ENCODE measurements around the gene MAPK1IP1L.
"Not testable (repeated sequence)": the region's sequence is repeated elsewhere in the genome, so short reads cannot be mapped to it uniquely, and the experiment has no call there.

MAPK1IP1L gene

DNA sequence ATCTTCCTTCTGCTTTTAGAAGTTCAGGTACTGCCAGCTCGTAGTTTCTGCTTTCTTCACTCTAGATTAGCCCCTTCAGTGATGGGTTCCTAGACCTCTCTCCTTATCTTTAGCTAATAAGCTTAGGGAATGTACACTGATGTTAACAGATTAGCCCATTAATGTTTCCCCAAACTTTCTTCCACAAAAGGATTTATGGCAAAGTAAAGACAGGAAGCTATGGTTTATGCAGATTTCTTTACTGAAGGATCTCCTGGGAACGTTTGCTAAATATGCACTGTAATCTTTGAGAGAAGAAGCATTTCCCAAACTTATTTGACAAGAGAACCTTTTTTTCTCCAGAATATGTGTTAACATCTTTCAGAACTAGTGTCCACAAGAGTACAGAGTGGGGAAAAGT, 20.3 kb upstream of the MAPK1IP1L start:
- no peak overlapping the region for H3K9ac ChIP-seq (ENCODE audit: low read length)
- H2AFZ ChIP-seq (ENCODE audit: low read length), result no peak overlapping the region
- no peak overlapping the region for H3K27ac ChIP-seq (ENCODE audit: low read length)
- H3K4me2 ChIP-seq (ENCODE audit: low read depth, low read length), result no peak overlapping the region
- H3K9me3 ChIP-seq (replicated peaks; ENCODE audit: insufficient read depth, low read length), result no peaks in the 10 kb centered on the region
- H3K9me2 ChIP-seq (replicated peaks; ENCODE audit: insufficient read depth, low read length), result no peaks in the 10 kb centered on the region
- no peaks in the 10 kb centered on the region for H4K20me1 ChIP-seq (ENCODE audit: insufficient read depth, low read length)
- no peak overlapping the region for H3K4me3 ChIP-seq (ENCODE audit: low read length)
- no peaks in the 10 kb centered on the region for H3K27me3 ChIP-seq (replicated peaks; ENCODE audit: insufficient read depth, low read length)
- H3F3A ChIP-seq (ENCODE audit: insufficient read depth, low read length), result no peaks in the 10 kb centered on the region
- H3K79me2 ChIP-seq (ENCODE audit: low read length), result peaks cover 52% of the 10 kb centered on the region
- no peak for DNase-seq
- peaks cover 7% of the 10 kb centered on the region; the same call in 1 of the 2 replicates for H3K4me1 ChIP-seq (ENCODE audit: low read length)
- no peaks in the 10 kb centered on the region for H3K36me3 ChIP-seq (replicated peaks; ENCODE audit: insufficient read depth, low read length)
- TF ChIP-seq, protein P1, sequence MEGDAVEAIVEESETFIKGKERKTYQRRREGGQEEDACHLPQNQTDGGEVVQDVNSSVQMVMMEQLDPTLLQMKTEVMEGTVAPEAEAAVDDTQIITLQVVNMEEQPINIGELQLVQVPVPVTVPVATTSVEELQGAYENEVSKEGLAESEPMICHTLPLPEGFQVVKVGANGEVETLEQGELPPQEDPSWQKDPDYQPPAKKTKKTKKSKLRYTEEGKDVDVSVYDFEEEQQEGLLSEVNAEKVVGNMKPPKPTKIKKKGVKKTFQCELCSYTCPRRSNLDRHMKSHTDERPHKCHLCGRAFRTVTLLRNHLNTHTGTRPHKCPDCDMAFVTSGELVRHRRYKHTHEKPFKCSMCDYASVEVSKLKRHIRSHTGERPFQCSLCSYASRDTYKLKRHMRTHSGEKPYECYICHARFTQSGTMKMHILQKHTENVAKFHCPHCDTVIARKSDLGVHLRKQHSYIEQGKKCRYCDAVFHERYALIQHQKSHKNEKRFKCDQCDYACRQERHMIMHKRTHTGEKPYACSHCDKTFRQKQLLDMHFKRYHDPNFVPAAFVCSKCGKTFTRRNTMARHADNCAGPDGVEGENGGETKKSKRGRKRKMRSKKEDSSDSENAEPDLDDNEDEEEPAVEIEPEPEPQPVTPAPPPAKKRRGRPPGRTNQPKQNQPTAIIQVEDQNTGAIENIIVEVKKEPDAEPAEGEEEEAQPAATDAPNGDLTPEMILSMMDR (IDR thresholded peaks at IDR 0.05; ENCODE audit: low read length), result no peak
- no peak for TF ChIP-seq EZH2 (optimal IDR thresholded peaks at IDR 0.05; ENCODE audit: low read depth, low read length)
- no peak for TF ChIP-seq EZH2phosphoT487 (IDR thresholded peaks at IDR 0.05; ENCODE audit: low read length)

DNA sequence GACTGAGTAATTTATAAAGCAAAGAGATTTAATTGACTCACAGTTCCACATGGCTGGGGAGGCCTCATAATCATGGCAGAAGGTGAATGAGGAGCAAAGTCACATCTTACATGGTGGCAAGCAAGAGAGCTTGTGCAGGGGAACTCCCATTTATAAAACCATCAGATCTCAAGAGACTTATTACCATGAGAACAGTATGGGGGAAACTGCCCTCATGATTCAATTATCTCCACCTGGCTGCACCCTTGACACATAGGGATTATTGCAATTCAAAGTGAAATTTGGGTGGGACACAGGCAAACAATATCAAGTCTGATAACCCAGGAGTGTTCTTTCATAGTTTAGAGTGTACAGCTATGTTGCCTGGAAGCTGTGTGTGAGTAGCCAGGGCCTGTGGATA, 13.5 kb upstream of the MAPK1IP1L start:
- H3K36me3 ChIP-seq (replicated peaks; ENCODE audit: insufficient read depth, low read length); H3K9ac ChIP-seq (ENCODE audit: low read length); H3K9me2 ChIP-seq (replicated peaks; ENCODE audit: insufficient read depth, low read length); H3K27me3 ChIP-seq (replicated peaks; ENCODE audit: insufficient read depth, low read length); H3K4me3 ChIP-seq (ENCODE audit: low read length); DNase-seq; H3K4me1 ChIP-seq (ENCODE audit: low read length); H3K27ac ChIP-seq (ENCODE audit: low read length); H3K4me2 ChIP-seq (ENCODE audit: low read depth, low read length); H4K20me1 ChIP-seq (ENCODE audit: insufficient read depth, low read length); H3K9me3 ChIP-seq (replicated peaks; ENCODE audit: insufficient read depth, low read length); H3F3A ChIP-seq (ENCODE audit: insufficient read depth, low read length); H3K79me2 ChIP-seq (ENCODE audit: low read length); H2AFZ ChIP-seq (ENCODE audit: low read length): not testable (repeated sequence)

DNA sequence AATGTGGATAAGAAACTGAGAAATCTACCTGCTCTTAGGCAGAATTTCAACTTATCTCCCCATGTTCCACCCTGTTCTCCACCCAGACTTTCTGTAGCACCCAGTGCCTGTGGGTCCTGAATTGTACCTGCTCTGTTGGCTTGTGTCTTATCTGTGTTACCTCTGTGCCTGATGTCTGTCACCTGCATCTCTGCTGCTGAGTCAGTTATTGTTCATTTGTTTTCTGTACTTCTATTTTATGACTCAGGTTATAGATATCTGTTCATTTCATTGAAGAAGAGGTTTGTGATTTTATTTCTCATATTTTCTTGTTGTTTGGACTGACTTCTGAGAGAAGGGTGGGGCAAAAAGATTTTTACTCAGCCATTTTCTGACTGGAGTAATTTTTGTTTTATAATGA, 12.7 kb upstream of the MAPK1IP1L start:
- H3K4me1 ChIP-seq (ENCODE audit: low read length), result no peaks in the 10 kb centered on the region
- no peaks in the 10 kb centered on the region for H3K9me2 ChIP-seq (replicated peaks; ENCODE audit: insufficient read depth, low read length)
- H3K9me3 ChIP-seq (replicated peaks; ENCODE audit: insufficient read depth, low read length), result no peaks in the 10 kb centered on the region
- no peaks in the 10 kb centered on the region for H3K36me3 ChIP-seq (replicated peaks; ENCODE audit: insufficient read depth, low read length)
- H3F3A ChIP-seq (ENCODE audit: insufficient read depth, low read length), result no peaks in the 10 kb centered on the region
- H3K79me2 ChIP-seq (ENCODE audit: low read length), result no peaks in the 10 kb centered on the region; the same call in 1 of the 2 replicates
- no peak overlapping the region for H3K27ac ChIP-seq (ENCODE audit: low read length)
- no peaks in the 10 kb centered on the region for H3K27me3 ChIP-seq (replicated peaks; ENCODE audit: insufficient read depth, low read length)
- H4K20me1 ChIP-seq (ENCODE audit: insufficient read depth, low read length), result no peaks in the 10 kb centered on the region
- H3K4me3 ChIP-seq (ENCODE audit: low read length), result no peak overlapping the region
- no peak overlapping the region for H3K9ac ChIP-seq (ENCODE audit: low read length)
- no peak overlapping the region for H2AFZ ChIP-seq (ENCODE audit: low read length)
- no peak for DNase-seq
- H3K4me2 ChIP-seq (ENCODE audit: low read depth, low read length), result no peak overlapping the region
- no peak for TF ChIP-seq EZH2 (optimal IDR thresholded peaks at IDR 0.05; ENCODE audit: low read depth, low read length)
- TF ChIP-seq, protein P1 (IDR thresholded peaks at IDR 0.05; ENCODE audit: low read length), result no peak
- TF ChIP-seq EZH2phosphoT487 (IDR thresholded peaks at IDR 0.05; ENCODE audit: low read length), result no peak

DNA sequence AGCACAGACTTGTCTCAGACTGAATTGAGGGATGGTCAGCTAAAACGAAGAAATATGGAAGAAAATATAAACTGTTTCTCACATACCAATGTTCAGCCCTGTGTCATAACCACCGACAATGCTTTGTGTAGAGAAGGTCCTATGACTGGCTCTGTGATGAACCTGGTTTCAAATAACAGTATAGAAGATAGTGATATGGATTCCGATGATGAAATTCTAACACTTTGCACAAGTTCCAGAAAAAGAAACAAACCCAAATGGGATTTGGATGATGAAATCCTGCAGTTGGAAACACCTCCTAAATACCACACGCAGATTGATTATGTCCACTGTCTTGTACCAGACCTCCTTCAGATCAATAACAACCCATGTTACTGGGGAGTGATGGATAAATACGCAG, 7.9 kb upstream of the MAPK1IP1L start:
- TF ChIP-seq, protein P1 (IDR thresholded peaks at IDR 0.05; ENCODE audit: low read length), result no peak
- TF ChIP-seq EZH2 (optimal IDR thresholded peaks at IDR 0.05; ENCODE audit: low read depth, low read length), result no peak
- TF ChIP-seq EZH2phosphoT487 (IDR thresholded peaks at IDR 0.05; ENCODE audit: low read length), result no peak
- no peaks in the 10 kb centered on the region for H3K4me1 ChIP-seq (ENCODE audit: low read length)
- H3K4me3 ChIP-seq (ENCODE audit: low read length), result no peak overlapping the region
- H3K9me3 ChIP-seq (replicated peaks; ENCODE audit: insufficient read depth, low read length), result no peaks in the 10 kb centered on the region
- no peaks in the 10 kb centered on the region for H4K20me1 ChIP-seq (ENCODE audit: insufficient read depth, low read length)
- no peaks in the 10 kb centered on the region for H3K27me3 ChIP-seq (replicated peaks; ENCODE audit: insufficient read depth, low read length)
- H3K79me2 ChIP-seq (ENCODE audit: low read length), result no peaks in the 10 kb centered on the region; the same call in 1 of the 2 replicates
- H3K9me2 ChIP-seq (replicated peaks; ENCODE audit: insufficient read depth, low read length), result no peaks in the 10 kb centered on the region
- no peak overlapping the region for H3K4me2 ChIP-seq (ENCODE audit: low read depth, low read length)
- no peaks in the 10 kb centered on the region for H3K36me3 ChIP-seq (replicated peaks; ENCODE audit: insufficient read depth, low read length)
- H3K27ac ChIP-seq (ENCODE audit: low read length), result no peak overlapping the region
- H2AFZ ChIP-seq (ENCODE audit: low read length), result no peak overlapping the region
- no peak overlapping the region for H3K9ac ChIP-seq (ENCODE audit: low read length)
- DNase-seq, result no peak
- no peaks in the 10 kb centered on the region for H3F3A ChIP-seq (ENCODE audit: insufficient read depth, low read length)

Measured in MM.1S (cell line).